Caco-2 (cell line): Measurements from ENCODE around the gene EMB. TPM values are rescaled to one million over a fixed set of nuclear protein-coding genes. Genes with fewer than 3 reads are reported as not detected.
"Not testable (repeated sequence)": the region's sequence is repeated elsewhere in the genome, so short reads cannot be mapped to it uniquely, and the experiment has no call there.

Source experiments
- BruUV-seq: library from RNA; stranded (reverse); fragments of 400-500 nt; replicated peaks from 2 replicates; lab custom pipeline; 2021; lab: Mats Ljungman, UMichigan
- CTCF ChIA-PET: fragments of 300-600 bp; sonication (Branson Sonifier 250); formaldehyde crosslinking; loops from one replicate; lab custom pipeline; 2022; ENCODE audit warnings: antibody characterized with exemption; lab: Charles Lee
- POLR2A ChIA-PET: fragments of 300-600 bp; sonication (Branson Sonifier 250); formaldehyde crosslinking; loops from one replicate; lab custom pipeline; 2022; ENCODE audit warnings: antibody characterized with exemption; lab: Charles Lee
- DNase-seq, 2 experiments: peaks; one replicate each; pipeline versions ENCODE4 v3.0.0 to v3.0.0-alpha.2; 2020 to 2022
- H3K27me3 ChIP-seq: replicated peaks from 2 replicates; pipeline ENCODE4 v1.6.0; 2011; ENCODE audit warnings: low read length; ENCODE audit not compliant: control insufficient read depth, insufficient read depth
- H3K36me3 ChIP-seq: 2 replicates; pipeline ENCODE4 v1.5.1; 2011; ENCODE audit warnings: low read length; ENCODE audit not compliant: control insufficient read depth, insufficient read depth
- H3K4me1 ChIP-seq: fragments of 250-450 bp; sonication (Bioruptor Pico); 2 replicates; pipeline ENCODE4 v1.5.1; 2020; ENCODE audit warnings: mild to moderate bottlenecking
- H3K4me3 ChIP-seq: 2 replicates; pipeline ENCODE4 v1.5.1; 2011; ENCODE audit warnings: low read depth, mild to moderate bottlenecking, control low read depth, low read length
- H3K9me3 ChIP-seq: fragments of 250-450 bp; sonication (Bioruptor Pico); 2 replicates; pipeline ENCODE4 v1.5.1; 2020; ENCODE audit warnings: mild to moderate bottlenecking, moderate library complexity
- H3K27ac Mint-ChIP-seq: one replicate; pipeline ENCODE4 v1.8.0; 2022; ENCODE audit warnings: mixed read lengths; ENCODE audit not compliant: unreplicated experiment
- H3K27me3 Mint-ChIP-seq: one replicate; pipeline ENCODE4 v1.8.0; 2022; ENCODE audit warnings: mixed read lengths; ENCODE audit not compliant: insufficient read depth, unreplicated experiment
- H3K36me3 Mint-ChIP-seq: one replicate; pipeline ENCODE4 v1.8.0; 2022; ENCODE audit warnings: mild to moderate bottlenecking, mixed read lengths; ENCODE audit not compliant: insufficient read depth, unreplicated experiment
- H3K4me1 Mint-ChIP-seq: one replicate; pipeline ENCODE4 v1.8.0; 2022; ENCODE audit warnings: low read depth, mixed read lengths; ENCODE audit not compliant: unreplicated experiment
- H3K4me3 Mint-ChIP-seq: one replicate; pipeline ENCODE4 v1.8.0; 2022; ENCODE audit warnings: mild to moderate bottlenecking, moderate library complexity, mixed read lengths; ENCODE audit not compliant: unreplicated experiment
- H3K9me3 Mint-ChIP-seq: one replicate; pipeline ENCODE4 v1.8.0; 2022; ENCODE audit warnings: mixed read lengths; ENCODE audit not compliant: unreplicated experiment
- intact Hi-C: fragments of 100-400 bp; cut with micrococcal nuclease; formaldehyde crosslinking; loops from one replicate; pipeline ENCODE4 v1.10.0; 2022; ENCODE audit not compliant: unreplicated experiment
- total RNA-seq: library from RNA; stranded (reverse); gene quantifications from 2 replicates; pipeline ENCODE4 v1.2.3, GENCODE V29; 2022
- TF ChIP-seq, protein P1 (sequence below), 2 experiments: fragments of 200-600 bp in 1 of 2; IDR thresholded peaks; 1 replicate in 1 of 2; 2 replicates in 1 of 2; pipeline versions ENCODE4 v1.5.1 to v1.8.0; 2011 to 2022; ENCODE audit warnings: antibody characterized with exemption in 1 of 2, control low read depth in 1 of 2, inconsistent platforms in 1 of 2, low read depth in 1 of 2, low read length in 1 of 2, mild to moderate bottlenecking in 1 of 2, moderate library complexity in 1 of 2; ENCODE audit not compliant: insufficient read depth in 1 of 2, severe bottlenecking in 1 of 2, unreplicated experiment in 1 of 2

EMB gene
- total RNA-seq, 1 experiment from 2014 or later: 0.54 TPM

DNA sequence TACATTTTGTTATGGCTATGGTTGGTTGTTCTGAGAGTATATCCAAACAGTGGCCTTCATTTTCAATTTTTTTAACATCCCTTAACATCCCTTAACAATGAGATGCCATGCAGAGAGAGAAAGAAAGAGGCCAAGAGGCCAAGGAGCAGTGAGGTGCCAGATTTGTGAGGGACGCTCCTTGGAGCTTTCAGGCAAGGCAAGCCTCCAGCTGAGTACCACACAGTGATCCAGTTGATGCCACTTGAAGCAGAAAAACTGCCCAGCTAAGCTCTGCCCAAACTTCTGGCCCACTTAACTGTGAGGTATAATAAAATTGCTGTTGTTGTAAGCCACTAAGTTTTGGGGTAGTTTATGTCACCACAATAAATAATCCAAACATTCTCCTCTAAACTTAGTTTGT is 22.6 kb upstream of the EMB start:
- DNase-seq: no peak
- Histone ChIP-seq H3K4me1 (no peaks in the 10 kb centered on the region), H3K36me3 (no peaks in the 10 kb centered on the region), H3K4me3 (no peak overlapping the region), H3K27me3 (no peaks in the 10 kb centered on the region), H3K9me3 (no peaks in the 10 kb centered on the region)
- ChIA-PET POLR2A (no interaction called here), CTCF (no interaction called here)
- H3K9me3 Mint-ChIP-seq: no peaks in the 10 kb centered on the region
- no peaks in the 10 kb centered on the region for H3K36me3 Mint-ChIP-seq
- intact Hi-C loops: no loop called here
- TF ChIP-seq, protein P1, sequence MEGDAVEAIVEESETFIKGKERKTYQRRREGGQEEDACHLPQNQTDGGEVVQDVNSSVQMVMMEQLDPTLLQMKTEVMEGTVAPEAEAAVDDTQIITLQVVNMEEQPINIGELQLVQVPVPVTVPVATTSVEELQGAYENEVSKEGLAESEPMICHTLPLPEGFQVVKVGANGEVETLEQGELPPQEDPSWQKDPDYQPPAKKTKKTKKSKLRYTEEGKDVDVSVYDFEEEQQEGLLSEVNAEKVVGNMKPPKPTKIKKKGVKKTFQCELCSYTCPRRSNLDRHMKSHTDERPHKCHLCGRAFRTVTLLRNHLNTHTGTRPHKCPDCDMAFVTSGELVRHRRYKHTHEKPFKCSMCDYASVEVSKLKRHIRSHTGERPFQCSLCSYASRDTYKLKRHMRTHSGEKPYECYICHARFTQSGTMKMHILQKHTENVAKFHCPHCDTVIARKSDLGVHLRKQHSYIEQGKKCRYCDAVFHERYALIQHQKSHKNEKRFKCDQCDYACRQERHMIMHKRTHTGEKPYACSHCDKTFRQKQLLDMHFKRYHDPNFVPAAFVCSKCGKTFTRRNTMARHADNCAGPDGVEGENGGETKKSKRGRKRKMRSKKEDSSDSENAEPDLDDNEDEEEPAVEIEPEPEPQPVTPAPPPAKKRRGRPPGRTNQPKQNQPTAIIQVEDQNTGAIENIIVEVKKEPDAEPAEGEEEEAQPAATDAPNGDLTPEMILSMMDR (IDR thresholded peaks at IDR 0.05; ENCODE audit: insufficient read depth in 1 of 2, low read depth in 1 of 2, low read length in 1 of 2, severe bottlenecking in 1 of 2, unreplicated experiment in 1 of 2): no peak
- H3K27ac Mint-ChIP-seq: no peak overlapping the region
- H3K27me3 Mint-ChIP-seq: no peaks in the 10 kb centered on the region
- no TSS peak for BruUV-seq
- no peak overlapping the region for H3K4me3 Mint-ChIP-seq
- no peaks in the 10 kb centered on the region for H3K4me1 Mint-ChIP-seq

DNA sequence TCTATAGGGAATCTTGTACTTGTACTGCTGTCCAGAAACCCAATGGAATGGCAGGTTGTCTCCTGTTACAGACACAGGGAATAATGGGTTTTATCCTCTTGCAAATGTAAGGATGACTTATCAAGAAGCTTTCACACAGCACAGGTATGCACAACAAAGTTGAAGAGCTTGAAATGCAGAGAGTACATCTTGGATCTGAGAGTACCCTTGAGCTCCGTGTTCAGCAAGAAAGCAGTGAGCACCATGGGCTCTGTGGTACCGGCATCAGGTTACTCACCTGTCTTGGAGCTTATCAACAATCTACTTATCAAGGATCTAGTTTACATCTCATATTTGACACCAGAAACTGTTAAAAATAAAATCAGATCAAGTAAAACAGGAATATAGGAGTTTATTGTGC is 22.0 kb upstream of the EMB start:
- TF ChIP-seq, protein P1 (IDR thresholded peaks at IDR 0.05; ENCODE audit: insufficient read depth in 1 of 2, low read depth in 1 of 2, low read length in 1 of 2, severe bottlenecking in 1 of 2, unreplicated experiment in 1 of 2): no peak
- ChIA-PET POLR2A (no interaction called here), CTCF (no interaction called here)
- intact Hi-C loops: no loop called here
- H3K27ac Mint-ChIP-seq: no peak overlapping the region
- no peaks in the 10 kb centered on the region for H3K4me1 Mint-ChIP-seq
- no peaks in the 10 kb centered on the region for H3K36me3 Mint-ChIP-seq
- H3K4me1 ChIP-seq: no peaks in the 10 kb centered on the region
- no peak overlapping the region for H3K4me3 ChIP-seq
- no peaks in the 10 kb centered on the region for H3K27me3 Mint-ChIP-seq
- BruUV-seq: no TSS peak
- no peaks in the 10 kb centered on the region for H3K27me3 ChIP-seq
- H3K4me3 Mint-ChIP-seq: no peak overlapping the region
- H3K36me3 ChIP-seq: no peaks in the 10 kb centered on the region
- no peaks in the 10 kb centered on the region for H3K9me3 ChIP-seq
- DNase-seq: no peak
- peaks cover under 1% of the 10 kb centered on the region for H3K9me3 Mint-ChIP-seq

DNA sequence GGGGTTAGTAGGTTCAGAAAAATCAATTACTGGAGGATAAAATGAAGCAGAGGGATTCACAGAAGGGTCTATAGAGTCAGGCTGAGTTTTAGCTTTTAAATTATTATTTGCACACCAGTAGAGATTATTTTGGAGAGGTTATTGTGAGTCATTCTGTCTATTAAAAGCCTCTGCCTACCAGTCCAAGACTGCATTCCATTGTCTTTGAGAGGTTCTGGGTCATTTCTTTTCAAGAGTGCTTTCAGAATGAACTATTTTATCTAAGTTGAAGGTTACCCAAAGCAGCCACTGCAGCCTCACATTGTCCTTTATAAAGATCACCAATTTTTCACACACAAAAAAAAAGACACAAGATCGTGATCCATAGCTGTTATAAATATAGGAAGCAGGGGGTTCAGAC is 21.5 kb upstream of the EMB start:
- H3K27me3 ChIP-seq, BruUV-seq, H3K36me3 Mint-ChIP-seq, CTCF ChIA-PET, POLR2A ChIA-PET, H3K27ac Mint-ChIP-seq, H3K9me3 Mint-ChIP-seq, H3K9me3 ChIP-seq, H3K27me3 Mint-ChIP-seq, H3K4me3 ChIP-seq, H3K4me3 Mint-ChIP-seq, intact Hi-C loops, H3K4me1 ChIP-seq, H3K36me3 ChIP-seq, H3K4me1 Mint-ChIP-seq, DNase-seq: not testable (repeated sequence)

DNA sequence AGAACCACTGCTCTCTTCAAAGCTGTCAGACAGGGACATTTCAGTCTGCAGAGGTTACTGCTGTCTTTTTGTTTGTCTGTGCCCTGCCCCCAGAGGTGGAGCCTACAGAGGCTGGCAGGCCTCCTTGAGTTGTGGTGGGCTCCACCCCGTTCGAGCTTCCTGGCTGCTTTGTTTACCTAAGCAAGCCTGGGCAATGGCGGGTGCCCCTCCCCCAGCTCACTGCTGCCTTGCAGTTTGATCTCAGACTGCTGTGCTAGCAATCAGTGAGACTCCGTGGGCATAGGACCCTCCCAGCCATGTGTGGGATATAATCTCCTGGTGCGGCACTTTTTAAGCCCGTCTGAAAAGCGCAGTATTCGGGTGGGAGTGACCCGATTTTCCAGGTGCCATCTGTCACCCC is 17.3 kb upstream of the EMB start:
- H3K27me3 Mint-ChIP-seq, H3K4me1 Mint-ChIP-seq, POLR2A ChIA-PET, H3K9me3 ChIP-seq, H3K4me3 Mint-ChIP-seq, DNase-seq, H3K9me3 Mint-ChIP-seq, H3K36me3 Mint-ChIP-seq, H3K4me1 ChIP-seq, H3K36me3 ChIP-seq, CTCF ChIA-PET, intact Hi-C loops, BruUV-seq, H3K27ac Mint-ChIP-seq, H3K27me3 ChIP-seq, H3K4me3 ChIP-seq: not testable (repeated sequence)

DNA sequence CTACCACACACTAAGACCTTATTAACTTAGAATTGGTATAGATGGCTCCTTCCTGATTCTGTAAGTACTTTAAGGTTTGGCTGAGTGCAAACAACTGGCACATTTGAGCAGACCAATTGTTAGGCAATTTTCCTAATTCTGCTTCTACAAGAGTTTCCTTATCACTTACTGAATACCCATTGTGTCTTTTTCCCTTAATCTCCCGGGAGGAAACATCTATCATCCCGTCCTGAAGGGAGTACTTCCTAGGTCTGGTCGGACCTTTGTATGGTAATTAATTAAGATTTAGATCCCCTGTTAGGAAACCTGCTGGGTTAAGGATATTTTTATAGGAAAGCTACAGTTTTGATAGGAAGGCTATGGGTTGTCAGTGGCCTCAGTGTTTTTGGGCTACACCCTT is 8.2 kb upstream of the EMB start:
- H3K27me3 ChIP-seq, H3K4me3 Mint-ChIP-seq, CTCF ChIA-PET, H3K36me3 Mint-ChIP-seq, H3K9me3 ChIP-seq, H3K36me3 ChIP-seq, H3K27ac Mint-ChIP-seq, BruUV-seq, POLR2A ChIA-PET, intact Hi-C loops, H3K27me3 Mint-ChIP-seq, H3K4me1 ChIP-seq, H3K4me1 Mint-ChIP-seq, H3K4me3 ChIP-seq, DNase-seq: not testable (repeated sequence)
- H3K9me3 Mint-ChIP-seq: peaks cover 21% of the 10 kb centered on the region
